Measurements from ENCODE around the gene FRMD8. TPM values are rescaled to one million over a fixed set of nuclear protein-coding genes. Genes with fewer than 3 reads are reported as not detected.

The FRMD8 gene
- total and polyA plus RNA-seq, 9 of the 15 experiments (the other 6 are each of a cell fraction or from before 2014, with no cell fraction given) = 4.5 to 54.5 (median 15.8) TPM

- TF ChIP-seq KHSRP (IDR thresholded peaks at IDR 0.05) = 0 out of 2 replicates have a peak, but pooled peaks have one; percentile 20
- TF ChIP-seq ZBTB49 (CRISPR knock-in tag; IDR thresholded peaks at IDR 0.05; ENCODE audit: borderline replicate concordance) = no peak
- TF ChIP-seq RBFOX2 (IDR thresholded peaks at IDR 0.05; ENCODE audit: low read depth, low read length) = 0 out of 2 replicates have a peak, but pooled peaks have one; percentile 2
- TF ChIP-seq POLR2AphosphoS5 (IDR thresholded peaks at IDR 0.05; ENCODE audit: control insufficient read depth, insufficient read depth, low read depth, low read length) = 0 out of 2 replicates have a peak, but pooled peaks have one; percentile 33
- 0 out of 2 replicates have a peak, but pooled peaks have one; percentile 7 for TF ChIP-seq POLR2AphosphoS2 (IDR thresholded peaks at IDR 0.05; ENCODE audit: low read length)
- intact Hi-C loops (cut with micrococcal nuclease) (no loop called here), in situ Hi-C loops (cut with MboI) (no loop called here)
- no peak for DNase-seq (ENCODE audit: extremely low read depth in 1 of 4, low spot score in 3 of 4)
- Histone ChIP-seq H2AFZ (ENCODE audit: low read depth, low read length) (no peak overlapping the region), H3K9ac (ENCODE audit: insufficient read depth in 1 of 2, low read depth in 2 of 2, low read length in 2 of 2) (no peak overlapping the region), H3K4me3 (no peak overlapping the region), H3K79me2 (ENCODE audit: control insufficient read depth, insufficient read depth, low read length) (peaks cover 95% of the 10 kb centered on the region), H3K9me1 (ENCODE audit: control insufficient read depth, insufficient read depth, low read length) (peaks cover 6% of the 10 kb centered on the region), H3K27ac (ENCODE audit: extremely low read depth, low read depth, low read length) (no peak overlapping the region), H3K4me1 (replicated peaks in 1 of 2; ENCODE audit: control insufficient read depth in 2 of 2, insufficient read depth in 2 of 2, low read length in 2 of 2) (peaks cover 7 to 13% of the 10 kb centered on the region in 2 experiments; a peak in 3 of 5 replicates), H3K4me2 (ENCODE audit: insufficient read depth, low read length) (no peak overlapping the region), H4K20me1 (replicated peaks; ENCODE audit: control insufficient read depth, insufficient read depth, low read length) (no peaks in the 10 kb centered on the region), H3K27me3 (ENCODE audit: control insufficient read depth in 2 of 2, insufficient read depth in 2 of 2, low read length in 2 of 2) (no peaks in the 10 kb centered on the region), H3K36me3 (ENCODE audit: control insufficient read depth, insufficient read depth, low read length) (peaks cover 93% of the 10 kb centered on the region), H3K9me3 (replicated peaks; ENCODE audit: control insufficient read depth, insufficient read depth, low read depth, low read length) (no peaks in the 10 kb centered on the region)
- ATAC-seq = no peak
- WGBS (ENCODE audit: insufficient coverage, low coverage, missing lambda C conversion rate) = 90% methylated on average over 9 of the region's 9 CpGs
- CTCF ChIA-PET (ENCODE audit: low intra/inter-chr PET ratio) = no interaction called here
- BruUV-seq (replicated peaks) = no TSS peak
- FAIRE-seq = no peak
- POLR2A ChIA-PET = interaction anchor here (0.8 to 3.4 kb wide), 12 partner anchors 10 to 86 kb away, joined by 3 to 49 read pairs (median 4); partner anchors contain the start of genes MALAT1 and NEAT1
Measured at GRCh38 chr11:65435411-65435931, 49.0 kb downstream of the FRMD8 start.

Measured in K562 (cell line).